Stimulated activated CD4-positive, alpha-beta T cell treated with anti-CD3 and anti-CD28 coated beads, Interleukin-4, amount 100 ng/mL, for 1 hour (primary cell): ENCODE data around the gene GOLGA6L26.
"Not testable (repeated sequence)": the region's sequence is repeated elsewhere in the genome, so short reads cannot be mapped to it uniquely, and the experiment has no call there.

Experiments used
- DNase-seq: peaks from one replicate; pipeline ENCODE4 v3.0.0-alpha.2; 2020

Gene GOLGA6L26, protein sequence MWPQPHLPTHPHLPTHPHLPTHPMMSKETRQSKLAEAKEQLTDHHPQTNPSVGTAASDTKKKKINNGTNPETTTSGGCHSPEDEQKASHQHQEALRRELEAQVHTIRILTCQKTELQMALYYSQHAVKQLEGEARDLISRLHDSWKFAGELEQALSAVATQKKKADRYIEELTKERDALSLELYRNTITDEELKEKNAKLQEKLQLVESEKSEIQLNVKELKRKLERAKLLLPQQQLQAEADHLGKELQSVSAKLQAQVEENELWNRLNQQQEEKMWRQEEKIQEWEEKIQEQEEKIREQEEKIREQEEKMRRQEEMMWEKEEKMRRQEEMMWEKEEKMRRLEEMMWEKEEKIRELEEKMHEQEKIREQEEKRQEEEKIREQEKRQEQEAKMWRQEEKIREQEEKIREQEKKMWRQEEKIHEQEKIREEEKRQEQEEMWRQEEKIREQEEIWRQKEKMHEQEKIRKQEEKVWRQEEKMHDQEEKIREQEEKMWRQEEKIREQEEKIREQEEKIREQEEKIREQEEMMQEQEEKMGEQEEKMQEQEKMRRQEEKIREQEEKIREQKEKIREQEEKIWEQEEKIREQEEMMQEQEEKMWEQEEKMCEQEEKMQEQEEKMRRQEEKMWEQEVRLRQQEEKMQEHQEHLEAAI

DNA sequence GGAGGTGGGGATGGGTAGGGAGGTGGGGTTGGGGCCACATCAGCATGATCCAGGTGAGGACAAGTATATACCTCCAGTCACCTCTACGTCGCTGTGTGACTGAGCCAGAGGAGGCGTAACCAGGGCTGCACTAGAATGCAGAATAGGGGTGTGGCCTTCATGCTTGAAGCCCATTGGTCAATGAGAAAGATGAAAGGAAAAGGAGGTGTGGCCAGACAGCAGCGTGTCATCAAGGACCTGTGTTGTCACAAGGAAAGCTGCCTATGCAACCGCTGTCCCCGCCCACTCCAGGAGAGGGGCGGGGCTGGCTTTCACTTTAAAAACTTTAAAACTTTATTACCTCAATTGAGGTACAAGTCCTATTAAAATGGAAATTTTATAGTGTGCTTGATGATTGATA is at the start of gene GOLGA6L26:
TSS of gene GOLGA6L26 (minus strand) at position 101 of the 400 bp plus-strand sequence. CDS start at position 40, 61 bp downstream.
- not testable (repeated sequence) for DNase-seq

DNA sequence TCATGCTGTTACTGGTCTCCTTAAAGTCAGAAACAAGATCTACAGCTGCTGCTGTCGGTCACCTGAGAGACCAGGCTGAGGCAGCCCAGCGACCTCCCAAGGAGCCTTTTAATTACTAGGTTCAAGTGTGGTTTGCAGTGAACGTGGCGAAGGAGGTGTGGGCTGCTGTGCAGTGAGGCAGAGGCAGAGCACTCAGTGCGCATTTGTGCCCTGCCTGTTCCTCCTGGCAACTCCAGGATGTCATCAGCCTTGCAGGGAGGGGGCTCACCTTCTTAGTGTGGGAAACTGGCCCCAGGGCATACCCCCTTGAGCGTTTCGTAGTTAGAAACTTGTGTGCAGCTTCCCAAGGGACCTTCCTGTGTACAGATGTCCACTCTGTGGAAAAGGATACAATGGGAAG is 47.2 kb upstream of the GOLGA6L26 start:
- not testable (repeated sequence) for DNase-seq

DNA sequence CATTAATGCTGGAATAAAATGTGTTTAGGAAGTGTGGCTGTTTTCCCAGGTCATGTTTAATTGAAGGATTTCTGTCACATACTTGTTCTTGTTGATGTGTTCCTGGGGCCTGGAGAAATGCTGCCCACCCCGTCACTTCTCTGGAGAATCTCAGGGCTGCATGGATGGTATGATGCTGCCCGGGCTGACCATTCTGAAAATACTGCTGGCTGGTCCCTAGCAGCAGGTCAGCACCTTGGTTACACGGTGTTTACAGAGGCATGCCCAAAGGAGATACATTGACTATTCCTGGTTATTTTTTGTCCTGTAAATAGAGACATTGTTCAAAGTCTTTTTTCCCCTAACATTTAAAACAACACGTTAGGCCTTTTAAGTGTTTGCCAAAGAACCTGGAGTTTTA is 46.7 kb upstream of the GOLGA6L26 start:
- not testable (repeated sequence) for DNase-seq

DNA sequence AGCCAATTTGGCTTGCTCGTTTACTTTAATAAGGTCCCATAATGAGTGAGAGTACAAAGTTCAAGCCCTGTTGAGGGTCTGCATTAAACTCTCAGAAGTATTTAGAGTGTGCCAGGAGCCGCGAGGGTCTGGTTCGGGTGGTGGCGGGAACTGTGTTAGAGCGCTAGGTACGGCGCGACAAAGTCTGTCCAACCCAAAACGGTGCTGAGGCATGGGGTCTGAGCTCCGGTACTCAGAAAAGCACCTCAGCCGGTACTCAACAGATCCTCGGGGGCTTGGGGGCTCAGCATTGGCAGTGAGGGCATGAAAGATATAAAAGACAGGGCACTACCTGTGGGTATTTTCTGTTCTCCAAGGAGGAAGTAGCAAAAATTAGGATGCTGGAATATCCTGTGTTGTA is 45.0 kb upstream of the GOLGA6L26 start:
- not testable (repeated sequence) for DNase-seq

DNA sequence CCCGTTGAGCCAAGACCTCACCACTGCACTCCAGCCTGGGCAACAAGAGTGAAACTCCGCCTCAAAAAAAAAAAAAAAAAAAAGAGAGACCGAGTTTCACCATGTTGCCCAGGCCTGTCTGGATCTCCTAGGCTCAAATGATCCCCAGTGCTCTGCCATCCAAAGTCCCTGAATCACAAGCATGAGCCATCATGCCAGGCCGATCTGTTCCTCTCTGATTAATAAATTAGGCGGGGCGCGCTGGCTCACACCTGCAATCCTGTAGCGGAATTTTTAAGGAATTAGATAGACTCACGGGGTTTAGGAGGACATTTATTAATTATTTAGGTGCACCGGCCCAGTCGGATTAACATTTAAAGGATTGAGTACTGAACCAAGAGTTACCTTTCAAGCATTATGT is 40.2 kb upstream of the GOLGA6L26 start:
- DNase-seq: not testable (repeated sequence)

DNA sequence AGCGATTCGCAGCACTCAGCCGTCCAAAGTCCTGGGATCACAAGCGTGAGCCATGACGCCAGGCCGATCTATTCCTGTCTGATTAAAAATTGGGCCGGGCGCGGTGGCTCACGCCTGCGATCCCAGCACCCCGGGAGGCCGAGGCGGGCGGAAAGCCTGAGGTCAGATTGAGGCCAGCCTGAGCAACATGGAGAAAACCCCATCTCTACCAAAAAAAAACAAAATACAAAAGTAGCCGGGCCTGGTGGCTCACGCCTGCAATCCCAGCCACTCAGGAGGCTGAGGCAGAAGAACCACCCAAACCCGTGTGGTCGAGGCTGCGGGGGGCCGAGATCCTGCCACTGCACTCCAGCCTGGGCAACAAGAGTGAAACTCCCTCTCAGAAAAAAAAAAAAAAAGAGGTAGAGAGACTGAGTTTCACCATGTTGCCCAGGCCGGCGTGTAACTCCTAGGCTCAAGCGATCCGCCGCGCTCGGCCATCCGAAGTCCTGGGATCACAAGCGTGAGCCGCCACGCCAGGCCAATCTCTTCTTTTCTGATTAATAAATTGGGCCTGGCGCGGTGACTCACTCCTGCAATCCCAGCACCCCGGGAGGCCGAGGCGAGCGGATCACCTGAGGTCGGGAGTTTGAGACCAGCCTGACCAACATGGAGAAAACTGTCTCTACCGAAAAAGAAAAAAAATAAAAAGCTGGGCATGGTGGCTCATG is 39.0 kb upstream of the GOLGA6L26 start:
- DNase-seq: not testable (repeated sequence)

DNA sequence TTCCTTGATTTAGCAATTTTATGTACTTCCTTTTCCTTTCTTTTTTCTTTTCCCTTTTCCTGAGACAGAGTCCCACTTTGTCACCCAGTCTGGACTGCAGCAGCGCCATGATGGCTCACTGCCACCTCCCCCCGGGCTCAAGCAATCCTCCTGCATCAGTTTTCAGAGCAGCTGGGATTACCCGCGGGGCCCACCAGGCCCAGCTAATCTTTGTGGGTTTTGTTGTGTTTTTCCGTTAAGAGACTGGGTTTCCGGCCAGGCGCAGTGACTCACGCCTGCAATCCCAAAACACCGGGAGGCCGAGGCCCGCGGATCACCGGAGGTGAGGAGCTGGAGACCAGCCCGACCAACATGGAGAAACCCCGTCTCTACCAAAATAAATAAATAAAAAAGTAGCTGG is 38.3 kb upstream of the GOLGA6L26 start:
- DNase-seq: no peak

DNA sequence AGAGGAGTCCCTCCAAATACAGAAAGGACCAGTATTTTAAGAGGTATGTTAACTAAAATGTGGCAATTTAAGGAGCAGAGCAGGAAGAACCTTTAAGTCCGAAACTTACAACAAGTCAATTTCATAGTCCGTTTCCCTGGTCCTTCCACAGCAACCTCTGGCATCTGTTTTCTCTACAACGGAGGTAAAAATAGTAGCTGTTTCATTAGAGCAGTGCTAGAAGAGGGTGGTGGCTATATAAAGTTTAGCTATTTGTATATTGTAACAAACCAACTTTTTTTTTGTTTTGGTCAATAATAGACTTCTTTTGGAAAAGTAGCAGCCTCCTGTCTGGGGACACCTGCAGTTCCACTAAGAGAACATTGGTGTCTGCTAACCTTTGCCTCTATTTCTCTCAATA is 37.9 kb upstream of the GOLGA6L26 start:
- not testable (repeated sequence) for DNase-seq

DNA sequence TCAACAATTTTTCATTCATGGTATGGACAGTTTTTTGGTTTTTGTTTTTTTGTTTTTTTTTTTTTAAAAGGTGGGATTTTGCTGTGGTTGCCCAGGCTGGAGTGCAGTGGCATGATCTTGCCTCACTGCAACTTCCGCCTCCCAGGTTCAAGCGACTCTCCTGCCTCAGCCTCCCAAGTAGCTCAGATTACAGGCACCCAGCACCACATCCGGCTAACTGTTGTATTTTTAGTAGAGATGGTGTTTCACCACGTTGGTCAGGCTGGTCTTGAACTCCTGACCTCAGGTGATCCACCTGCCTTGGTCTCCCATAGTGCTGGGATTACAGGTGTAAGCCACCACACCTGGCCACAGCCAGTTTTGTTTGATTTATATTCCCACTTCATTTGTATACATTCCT is 37.1 kb upstream of the GOLGA6L26 start:
- not testable (repeated sequence) for DNase-seq

DNA sequence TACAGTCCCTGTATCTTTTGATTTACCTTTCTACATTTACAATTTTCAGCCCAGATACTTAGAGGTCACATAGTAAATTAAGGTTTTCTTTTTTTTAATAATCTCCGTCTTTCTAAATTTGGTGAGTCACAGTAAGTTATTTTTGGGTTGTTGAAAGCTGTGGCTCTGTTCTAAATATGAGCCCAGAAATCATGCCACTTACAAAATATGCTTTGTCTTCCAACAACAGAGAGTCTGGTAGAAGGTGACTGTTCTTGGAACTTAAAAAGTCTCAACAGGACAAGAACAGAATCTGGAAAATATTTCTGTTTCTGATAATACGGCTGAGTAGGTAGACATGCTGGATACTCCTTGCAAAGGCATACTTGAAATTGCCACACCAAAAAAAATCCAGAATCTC is 36.6 kb upstream of the GOLGA6L26 start:
- no peak for DNase-seq

DNA sequence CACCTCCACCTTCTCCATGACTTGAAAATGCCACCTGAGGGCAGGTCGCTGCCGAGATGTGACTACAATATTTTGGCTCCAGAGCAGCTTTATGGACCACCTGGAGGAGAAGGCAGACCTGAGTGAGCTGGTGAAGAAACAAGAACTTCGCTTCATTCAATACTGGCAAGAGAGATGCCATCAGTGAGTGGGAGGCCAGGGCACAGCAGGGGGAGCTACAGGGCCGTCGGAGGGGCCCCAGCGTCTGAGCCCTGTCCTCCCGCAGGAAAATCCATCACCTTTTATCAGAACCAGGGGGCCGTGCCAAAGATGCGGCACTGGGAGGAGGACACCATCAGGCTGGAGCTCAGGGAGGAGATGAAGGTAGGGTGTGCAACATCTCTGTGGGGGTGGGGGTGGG is 30.3 kb upstream of the GOLGA6L26 start:
- DNase-seq: not testable (repeated sequence)

DNA sequence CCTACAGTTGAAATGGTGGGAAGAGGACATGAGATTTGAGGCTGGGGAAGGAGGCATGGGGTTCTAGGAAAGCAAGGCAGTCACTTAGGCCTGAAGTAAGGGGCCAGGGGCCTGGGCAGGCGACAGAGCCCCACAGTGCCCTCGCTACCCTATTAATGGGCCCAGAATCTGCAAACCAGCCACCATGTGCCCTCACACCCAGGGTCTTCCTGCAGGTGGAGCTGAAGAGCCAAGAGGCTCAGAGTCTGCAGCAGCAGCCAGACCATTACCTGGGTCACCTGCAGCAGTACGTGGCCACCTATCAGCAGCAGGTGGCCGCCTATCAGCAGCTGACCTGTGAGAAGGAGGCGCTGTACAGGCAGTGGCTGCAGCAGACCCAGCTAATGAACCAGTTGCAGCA is 28.6 kb upstream of the GOLGA6L26 start:
- not testable (repeated sequence) for DNase-seq

DNA sequence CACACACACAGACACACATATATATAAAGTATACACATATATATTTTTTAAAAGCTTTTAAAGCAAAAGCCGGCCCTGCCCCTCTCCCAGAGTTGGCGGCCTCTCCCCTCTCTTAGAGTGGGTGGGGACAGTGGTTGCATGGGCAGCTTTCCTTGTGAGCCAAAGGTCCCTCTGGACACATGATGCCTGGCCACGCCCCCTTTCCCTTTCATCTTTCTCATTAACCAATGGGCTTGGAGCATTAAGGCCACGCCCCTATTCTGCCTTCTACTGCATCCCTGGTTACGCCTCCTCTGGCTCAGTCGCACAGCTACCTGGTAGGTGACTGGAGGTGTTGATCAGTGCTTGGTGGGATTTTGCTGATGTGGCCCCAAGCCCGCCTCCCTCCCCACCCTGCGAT is 20.5 kb upstream of the GOLGA6L26 start, which contains the start of gene GOLGA8S:
TSS of gene GOLGA8S (plus strand) at position 301 of the 400 bp plus-strand sequence. CDS start at position 363, 62 bp downstream.
- not testable (repeated sequence) for DNase-seq

DNA sequence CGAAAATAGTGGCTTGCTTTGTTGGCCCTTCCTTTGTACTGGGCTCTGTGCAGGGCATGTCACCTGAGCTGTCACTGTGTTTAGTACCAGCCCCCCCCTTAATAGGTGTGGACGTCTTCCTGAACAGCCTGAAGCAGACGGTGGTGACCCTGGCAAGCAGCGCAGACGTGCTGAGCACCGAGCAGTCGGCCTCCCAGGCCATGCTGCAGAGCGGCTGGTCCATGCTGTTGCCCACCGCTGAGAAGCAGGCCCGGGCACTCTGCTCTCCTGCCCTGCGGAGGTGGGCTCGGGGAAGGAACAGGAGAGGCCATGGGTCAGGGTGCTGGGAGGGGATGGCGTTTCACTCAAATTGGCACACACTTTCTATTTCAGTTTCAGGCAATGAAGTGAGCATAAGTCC is 22.8 kb downstream of the GOLGA6L26 start:
- DNase-seq: not testable (repeated sequence)

DNA sequence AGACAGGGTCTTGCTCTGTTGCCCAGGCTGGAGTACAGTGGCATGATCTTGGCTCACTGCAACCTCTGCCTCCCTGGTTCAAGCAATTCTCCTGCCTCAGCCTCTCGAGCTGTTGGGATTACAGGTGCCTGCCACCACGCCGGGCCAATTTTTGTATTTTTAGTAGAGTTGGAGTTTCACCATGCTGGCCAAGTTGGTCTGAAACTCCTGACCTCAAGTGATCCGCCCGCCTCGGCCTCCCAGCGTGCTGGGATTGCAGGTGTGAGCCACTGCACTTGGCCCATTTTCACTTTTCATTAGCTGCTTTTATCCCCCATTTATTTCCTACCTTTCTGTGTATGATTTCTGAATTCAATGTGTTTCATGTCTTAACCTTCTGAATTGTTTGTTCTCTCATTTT is 28.1 kb downstream of the GOLGA6L26 start:
- not testable (repeated sequence) for DNase-seq

DNA sequence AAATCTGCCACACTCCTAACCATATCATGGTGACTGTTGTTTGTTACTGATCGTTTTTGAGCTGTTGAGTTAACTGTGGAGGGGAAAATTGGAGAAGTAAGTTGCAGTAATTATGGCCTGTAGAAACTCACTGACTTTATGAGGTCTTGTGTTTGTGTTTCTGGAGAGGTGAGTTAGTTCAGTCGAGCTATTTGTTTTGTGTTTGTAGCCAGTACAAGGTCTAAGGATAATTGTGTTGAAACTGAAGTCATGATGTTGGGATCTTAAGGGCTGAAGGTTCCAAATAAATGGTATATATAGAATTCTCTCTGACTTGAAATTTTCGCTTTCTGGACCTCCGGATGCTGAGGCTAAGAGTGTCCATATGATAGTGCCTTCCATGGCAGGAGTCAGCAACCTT is 29.2 kb downstream of the GOLGA6L26 start:
- DNase-seq: not testable (repeated sequence)

DNA sequence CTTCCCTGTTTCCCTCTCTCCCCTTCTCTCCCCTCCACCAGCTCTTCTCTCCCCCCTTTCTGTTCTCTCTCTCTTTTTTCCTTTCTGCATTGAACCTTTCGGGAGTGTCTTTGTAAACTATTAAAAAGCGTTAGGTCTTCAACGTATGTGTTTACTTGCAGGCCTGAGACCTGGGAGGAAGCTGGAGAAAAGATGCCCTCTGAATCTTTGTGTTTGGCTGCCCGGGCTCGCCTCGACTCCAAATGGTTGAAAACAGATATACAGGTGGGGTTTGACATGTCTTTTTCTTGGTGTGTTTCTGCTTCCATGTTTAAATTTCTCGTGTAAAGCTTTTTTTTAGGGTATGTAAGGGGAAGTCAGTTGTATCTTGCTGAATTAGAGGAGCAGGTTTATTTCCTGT is 29.7 kb downstream of the GOLGA6L26 start:
- DNase-seq: not testable (repeated sequence)

DNA sequence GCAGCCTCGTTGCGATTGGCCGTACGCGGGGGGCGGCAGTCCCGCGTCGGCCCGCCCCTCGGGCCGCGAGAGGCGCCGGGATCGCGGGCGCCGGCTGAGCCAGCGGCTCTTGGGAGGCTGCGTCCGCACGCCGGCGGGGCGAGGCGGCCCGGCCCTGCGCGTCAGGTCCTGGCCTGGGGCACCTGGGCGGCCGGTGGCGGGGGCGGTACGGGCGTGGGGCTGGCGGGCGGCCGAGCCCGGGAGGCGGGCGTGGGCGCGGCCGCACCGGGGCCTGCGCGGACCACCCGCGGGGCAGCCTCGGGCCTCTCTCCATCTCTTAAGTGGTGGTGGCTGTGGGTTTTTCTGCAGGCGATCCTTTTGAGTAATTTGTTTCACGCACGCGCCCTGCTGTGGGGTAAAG is 30.3 kb downstream of the GOLGA6L26 start:
- peak; percentile 10 for DNase-seq

DNA sequence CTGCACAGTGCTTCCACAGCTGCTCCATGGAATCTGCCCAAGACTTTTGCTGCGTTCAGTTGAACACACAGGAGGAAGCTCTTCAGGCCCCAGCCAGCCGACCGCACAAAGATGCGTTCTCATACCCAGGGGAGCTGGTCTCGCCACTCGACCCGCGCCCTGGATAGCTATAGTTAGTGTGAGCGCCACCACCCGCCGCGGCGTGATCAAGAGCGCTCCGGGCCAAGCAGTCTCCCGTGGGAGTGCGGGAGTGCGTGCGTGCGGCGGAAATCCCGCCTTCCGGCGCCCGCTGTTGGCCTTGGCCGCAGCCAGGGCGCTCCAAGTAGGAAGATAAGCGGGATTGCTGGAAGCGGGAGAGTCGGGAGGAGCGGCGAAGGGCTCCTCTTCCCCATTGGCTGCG is 30.8 kb downstream of the GOLGA6L26 start:
- DNase-seq: not testable (repeated sequence)
